Thyroid gland (tissue), 4 donors: ENCODE data around the gene MPHOSPH6.

ENCODE experiments used
- POLR2A ChIP-seq, 2 donors: fragments of 450-650 bp; IDR thresholded peaks; one replicate each; pipeline ENCODE4 v1.6.1; 2017; ENCODE audit warnings: antibody characterized with exemption in 2 of 2, mild to moderate bottlenecking in 2 of 2, moderate library complexity in 1 of 2
- TF ChIP-seq, protein P1 (sequence below), 6 experiments: fragments of 200-600 bp in 3 of 6; fragments of 450-650 bp in 3 of 6; sonication (generic) in 3 of 6; IDR thresholded peaks; one replicate each; pipeline ENCODE4 v1.5.1; 2016 to 2019; ENCODE audit warnings: antibody characterized with exemption in 6 of 6, mild to moderate bottlenecking in 2 of 6, inconsistent platforms in 1 of 6, moderate library complexity in 1 of 6

DNA sequence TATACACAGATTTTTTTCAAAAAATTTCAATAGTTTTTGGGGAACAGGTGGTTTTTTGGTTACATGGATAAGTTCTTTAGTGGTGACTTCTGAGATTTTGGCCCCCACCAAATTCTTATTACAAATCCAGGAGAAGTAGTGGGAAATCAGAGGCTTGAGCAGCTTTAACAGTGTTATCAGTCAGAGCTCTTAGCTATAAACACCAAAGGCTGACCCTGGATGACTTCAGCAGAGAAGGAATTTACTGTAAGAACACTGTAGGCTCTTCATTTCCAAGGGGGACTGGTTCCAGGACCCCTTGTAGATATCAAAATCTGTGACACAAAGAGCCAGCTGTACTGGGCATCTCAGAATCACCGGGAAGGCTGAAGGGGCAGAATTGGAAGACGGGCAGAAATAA is 17.8 kb downstream of the MPHOSPH6 start:
- TF ChIP-seq POLR2A (IDR thresholded peaks at IDR 0.05) = no peak
- TF ChIP-seq, protein P1, sequence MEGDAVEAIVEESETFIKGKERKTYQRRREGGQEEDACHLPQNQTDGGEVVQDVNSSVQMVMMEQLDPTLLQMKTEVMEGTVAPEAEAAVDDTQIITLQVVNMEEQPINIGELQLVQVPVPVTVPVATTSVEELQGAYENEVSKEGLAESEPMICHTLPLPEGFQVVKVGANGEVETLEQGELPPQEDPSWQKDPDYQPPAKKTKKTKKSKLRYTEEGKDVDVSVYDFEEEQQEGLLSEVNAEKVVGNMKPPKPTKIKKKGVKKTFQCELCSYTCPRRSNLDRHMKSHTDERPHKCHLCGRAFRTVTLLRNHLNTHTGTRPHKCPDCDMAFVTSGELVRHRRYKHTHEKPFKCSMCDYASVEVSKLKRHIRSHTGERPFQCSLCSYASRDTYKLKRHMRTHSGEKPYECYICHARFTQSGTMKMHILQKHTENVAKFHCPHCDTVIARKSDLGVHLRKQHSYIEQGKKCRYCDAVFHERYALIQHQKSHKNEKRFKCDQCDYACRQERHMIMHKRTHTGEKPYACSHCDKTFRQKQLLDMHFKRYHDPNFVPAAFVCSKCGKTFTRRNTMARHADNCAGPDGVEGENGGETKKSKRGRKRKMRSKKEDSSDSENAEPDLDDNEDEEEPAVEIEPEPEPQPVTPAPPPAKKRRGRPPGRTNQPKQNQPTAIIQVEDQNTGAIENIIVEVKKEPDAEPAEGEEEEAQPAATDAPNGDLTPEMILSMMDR (IDR thresholded peaks at IDR 0.05) = no peak
